HL-60 (cell line): Measurements from ENCODE around the gene DHRS1.

Experiments used
- DNase-seq, 2 experiments: peaks; one replicate each; pipeline ENCODE4 v3.0.0-alpha.2; 2010 to 2020; ENCODE audit warnings: low read depth in 1 of 2, low spot score in 1 of 2
- H3K27ac ChIP-seq: fragments of 250-450 bp; sonication (Bioruptor Pico); replicated peaks from 2 replicates; pipeline ENCODE4 v1.5.1; 2020; ENCODE audit warnings: mild to moderate bottlenecking, moderate library complexity
- H3K27me3 ChIP-seq: fragments of 250-450 bp; sonication (Bioruptor Pico); 2 replicates; pipeline ENCODE4 v1.5.1; 2021; ENCODE audit warnings: mild to moderate bottlenecking, moderate library complexity; ENCODE audit not compliant: insufficient read depth, poor library complexity, severe bottlenecking
- H3K4me3 ChIP-seq: replicated peaks from 2 replicates; pipeline ENCODE4 v1.5.1; 2011; ENCODE audit warnings: mild to moderate bottlenecking, control low read depth, low read length; ENCODE audit not compliant: insufficient read depth
- CTCF ChIP-seq: IDR thresholded peaks from one replicate; pipeline ENCODE4 v1.5.1; 2011; ENCODE audit warnings: low read length, control low read depth, inconsistent platforms; ENCODE audit not compliant: insufficient read depth
- GABPA ChIP-seq: IDR thresholded peaks from 2 replicates; pipeline ENCODE4 v1.6.1; 2012; ENCODE audit warnings: low read depth
- POLR2AphosphoS5 ChIP-seq: IDR thresholded peaks from 2 replicates; pipeline ENCODE4 v1.6.1; 2012; ENCODE audit warnings: low read depth
- REST ChIP-seq: IDR thresholded peaks from 2 replicates; pipeline ENCODE4 v1.6.1; 2012; ENCODE audit warnings: low read depth; ENCODE audit not compliant: insufficient replicate concordance
- SPI1 ChIP-seq: IDR thresholded peaks from 2 replicates; pipeline ENCODE4 v1.6.1; 2012; ENCODE audit warnings: low read depth, mild to moderate bottlenecking, borderline replicate concordance

Gene DHRS1

GRCh38 chr14:24339284-24340151, 39.9 kb upstream of the DHRS1 start, which contains the start of gene RIPK3:
Gene RIPK3 (minus strand): TSS chr14:24339991. CDS start chr14:24339826, 165 bp downstream.
- DNase-seq = peak in 1 of 2 experiments; percentile 70
- TF ChIP-seq REST (no peak), SPI1 (no peak), GABPA (no peak), CTCF (no peak), POLR2AphosphoS5 (no peak)
- peaks cover 6% of the 10 kb centered on the region for H3K27me3 ChIP-seq
- peak within 1 kb of the TSS; percentile 36 for H3K27ac ChIP-seq
- peak within 1 kb of the TSS; percentile 46 for H3K4me3 ChIP-seq

DNA sequence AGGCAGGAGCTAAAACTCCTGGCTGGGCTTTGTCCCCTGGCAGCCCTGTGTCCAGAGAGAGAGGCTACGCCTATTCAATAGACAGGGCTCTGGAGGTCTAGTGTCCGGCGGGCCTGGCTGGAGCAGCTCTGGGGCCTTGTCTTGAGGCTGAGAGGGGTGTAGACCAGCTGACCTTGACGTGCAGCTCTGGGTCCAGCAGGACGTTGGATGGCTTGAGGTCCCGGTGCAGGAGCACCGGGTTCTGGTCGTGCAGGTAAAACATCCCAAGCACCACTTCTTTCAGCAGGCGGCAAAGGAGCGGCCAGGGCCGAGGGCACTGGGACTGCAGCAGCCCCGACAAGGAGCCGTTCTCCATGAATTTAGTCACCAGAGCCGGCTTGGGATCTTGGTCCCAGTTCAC, 39.3 kb upstream of the DHRS1 start:
- DNase-seq = no peak
- H3K27ac ChIP-seq = no peak overlapping the region
- peaks cover 8% of the 10 kb centered on the region for H3K27me3 ChIP-seq
- TF ChIP-seq POLR2AphosphoS5 = no peak
- TF ChIP-seq CTCF = no peak
- no peak for TF ChIP-seq SPI1
- TF ChIP-seq GABPA = no peak
- no peak for TF ChIP-seq REST
- H3K4me3 ChIP-seq = peak overlapping the region; percentile 46

DNA sequence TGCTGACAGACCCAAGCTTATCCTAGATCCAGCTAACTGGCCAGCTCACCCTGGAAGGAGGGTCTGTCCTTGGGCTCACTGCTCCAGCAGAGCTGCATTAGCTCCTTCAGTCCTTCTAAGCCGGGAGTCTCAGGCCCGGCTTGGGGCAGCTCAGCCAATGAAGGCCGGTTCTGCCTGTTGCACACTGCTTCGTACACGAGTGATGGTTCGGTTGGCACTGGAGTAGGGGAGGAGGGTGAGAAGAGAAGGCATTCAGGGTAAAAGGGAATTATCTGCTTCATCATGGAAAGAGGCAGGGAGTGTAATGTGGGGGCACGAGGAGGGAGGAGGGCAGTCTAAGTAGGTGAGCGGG, 38.2 kb upstream of the DHRS1 start:
- DNase-seq = no peak
- Histone ChIP-seq H3K4me3 (no peak overlapping the region), H3K27me3 (peaks cover 8% of the 10 kb centered on the region), H3K27ac (no peak overlapping the region)
- no peak for TF ChIP-seq CTCF
- TF ChIP-seq REST = no peak
- no peak for TF ChIP-seq SPI1
- no peak for TF ChIP-seq GABPA
- TF ChIP-seq POLR2AphosphoS5 = no peak
